ENCODE data around the gene FGF21.

FGF21 gene

DNA sequence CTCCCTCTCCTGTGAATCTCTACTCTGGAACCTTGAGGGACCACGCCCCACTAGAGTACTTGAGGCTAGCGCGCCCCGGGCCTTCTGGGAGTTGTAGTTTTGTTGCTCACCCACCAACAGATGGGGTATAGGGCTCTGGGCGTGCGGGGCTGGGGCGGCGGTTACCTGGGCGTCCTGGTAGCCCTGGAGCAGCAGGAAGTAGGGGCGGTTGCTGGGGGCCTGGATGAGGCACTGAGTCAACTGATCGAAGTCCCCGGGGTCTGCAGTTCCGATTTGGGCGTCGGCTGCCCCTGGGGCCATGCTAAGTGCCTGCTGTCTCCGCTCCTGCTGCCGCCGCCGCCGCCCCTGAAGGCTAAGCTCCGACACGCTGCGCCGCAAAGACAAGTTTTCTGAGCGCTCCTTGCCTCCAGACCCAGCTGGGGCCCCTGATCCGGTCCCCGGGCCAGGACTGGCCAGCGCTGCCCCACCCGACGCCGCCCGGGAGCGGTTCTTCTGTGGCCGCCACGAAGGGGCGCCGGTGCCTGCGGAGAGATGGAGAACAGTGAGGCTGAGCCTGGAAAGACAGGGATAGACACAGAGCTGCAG is 20.2 kb upstream of the FGF21 start:
- FAIRE-seq (no peak), DNase-seq (ENCODE audit: insufficient read length) (no peak)
- no peak for TF ChIP-seq TAF1 (IDR thresholded peaks at IDR 0.05; ENCODE audit: borderline replicate concordance, low read depth, low read length)
- no peak for TF ChIP-seq POLR2AphosphoS5 (IDR thresholded peaks at IDR 0.05; ENCODE audit: low read depth, low read length)
- TF ChIP-seq POLR2A (IDR thresholded peaks at IDR 0.05; ENCODE audit: low read depth, low read length), result no peak

DNA sequence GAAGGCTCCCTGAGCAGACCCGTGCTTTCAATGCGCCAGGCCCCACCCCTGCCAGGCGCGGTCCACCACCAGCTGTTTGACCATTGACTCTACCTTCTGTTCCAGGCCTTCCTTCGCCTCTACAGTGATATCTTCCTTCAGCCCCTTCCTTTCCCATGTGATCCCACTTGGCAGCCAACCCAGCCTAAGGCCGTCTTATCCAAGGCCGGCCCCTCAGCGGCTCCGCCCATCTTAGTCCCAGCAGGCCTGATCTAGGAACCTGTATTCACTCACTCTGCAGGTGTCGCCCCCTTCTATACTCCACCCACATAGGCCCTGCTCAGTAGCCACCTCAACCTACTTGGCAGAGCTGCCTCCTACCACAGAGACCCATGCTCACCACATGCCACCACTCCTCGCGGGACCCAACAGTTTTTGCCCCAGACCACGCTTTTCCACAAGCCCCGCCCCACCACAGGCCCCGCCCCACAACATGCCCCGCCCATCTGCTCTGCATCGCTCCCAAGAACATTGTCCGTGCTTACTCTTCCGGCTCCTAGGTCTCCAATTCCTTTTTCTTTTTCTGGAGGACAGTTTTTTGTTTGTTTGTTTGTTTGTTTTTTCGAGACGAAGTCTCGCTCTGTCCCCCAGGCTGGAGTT is 17.8 kb upstream of the FGF21 start:
- FAIRE-seq (no peak), DNase-seq (ENCODE audit: insufficient read length) (no peak)
- TF ChIP-seq POLR2A (IDR thresholded peaks at IDR 0.05; ENCODE audit: low read depth, low read length), result no peak
- no peak for TF ChIP-seq POLR2AphosphoS5 (IDR thresholded peaks at IDR 0.05; ENCODE audit: low read depth, low read length)
- TF ChIP-seq TAF1 (IDR thresholded peaks at IDR 0.05; ENCODE audit: borderline replicate concordance, low read depth, low read length), result no peak

DNA sequence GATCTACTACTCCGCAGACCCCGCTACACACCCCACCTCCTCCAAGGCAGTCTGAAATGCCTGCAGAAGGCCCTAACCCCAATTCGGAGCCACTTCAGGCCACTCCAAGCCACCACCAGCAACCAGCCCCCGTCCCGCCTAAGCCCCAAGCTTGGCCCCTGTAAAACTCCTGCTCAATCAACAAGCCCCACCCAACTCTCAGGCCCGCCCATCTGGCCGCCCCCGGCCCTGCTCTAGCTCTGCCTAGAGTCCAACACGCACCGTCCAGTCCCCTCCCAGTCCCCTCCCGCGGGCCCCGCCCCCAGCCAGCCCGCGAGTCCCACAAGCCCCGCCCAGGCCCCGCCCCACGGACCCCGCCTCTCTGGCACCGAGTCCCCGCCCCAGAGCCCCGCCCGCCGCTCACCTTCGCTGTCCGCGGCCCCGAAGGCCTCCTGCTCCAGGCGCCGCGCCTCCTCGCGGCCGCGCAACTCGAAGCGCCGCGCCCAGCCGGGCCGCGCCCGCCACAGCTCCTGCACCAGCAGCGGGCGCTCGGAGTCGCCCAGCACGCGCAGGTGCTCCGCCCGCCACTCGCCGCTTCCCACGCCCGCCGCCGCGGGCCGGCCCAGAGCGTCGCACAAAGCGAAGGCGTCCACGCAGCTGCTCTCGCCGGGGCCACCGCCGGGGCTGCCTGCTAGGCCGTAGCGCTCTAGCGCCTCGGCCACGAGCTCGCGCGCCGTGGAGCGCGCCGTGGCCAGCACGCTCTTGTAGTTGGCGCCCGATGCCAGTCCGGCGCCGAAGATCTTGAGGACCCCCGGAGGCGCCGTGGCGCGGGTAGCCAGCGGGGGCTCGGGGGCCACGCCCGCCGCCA is 16.5 kb upstream of the FGF21 start:
- TF ChIP-seq POLR2A (IDR thresholded peaks at IDR 0.05; ENCODE audit: low read depth, low read length) (no peak), TAF1 (IDR thresholded peaks at IDR 0.05; ENCODE audit: borderline replicate concordance, low read depth, low read length) (no peak), POLR2AphosphoS5 (IDR thresholded peaks at IDR 0.05; ENCODE audit: low read depth, low read length) (no peak)
- DNase-seq (ENCODE audit: insufficient read length) (peak; percentile 98), FAIRE-seq (no peak)

DNA sequence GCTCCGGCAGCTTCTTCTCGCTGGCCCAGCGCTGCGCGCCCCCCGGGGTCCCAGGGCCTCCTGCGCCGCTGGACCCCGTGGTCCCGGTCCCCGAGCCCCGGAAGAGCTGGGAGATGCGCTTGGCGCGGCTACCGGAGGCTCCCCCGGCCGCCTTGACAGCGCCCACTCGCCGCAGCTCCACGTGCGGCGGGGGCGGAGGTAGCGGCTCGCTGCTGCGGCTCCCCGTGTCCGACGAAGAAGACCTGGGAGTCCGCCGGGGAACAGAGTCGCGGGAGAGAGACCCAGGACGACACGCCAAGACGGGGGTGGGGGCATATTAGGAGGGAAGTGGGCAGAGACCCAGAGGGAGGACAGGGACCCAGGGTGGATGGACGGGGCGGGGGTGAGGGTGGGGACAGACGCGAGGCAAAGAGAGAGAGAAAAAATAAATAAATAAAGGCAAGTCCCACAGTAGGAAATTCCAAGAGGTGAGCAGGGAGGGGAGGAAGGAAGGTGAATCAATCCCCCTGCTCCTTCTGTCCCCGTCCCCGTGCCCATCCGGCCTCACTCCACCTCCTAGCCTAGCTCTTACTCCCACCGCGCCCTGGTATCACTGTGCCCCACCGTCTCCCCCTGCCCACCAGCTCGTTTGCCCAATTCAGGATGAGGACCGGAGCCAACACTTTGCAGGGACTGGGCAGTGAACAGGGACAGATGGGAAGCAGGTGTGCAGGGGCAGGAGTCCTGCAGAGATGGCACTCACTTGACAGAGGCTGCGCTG is 15.7 kb upstream of the FGF21 start:
- no peak for FAIRE-seq
- TF ChIP-seq TAF1 (IDR thresholded peaks at IDR 0.05; ENCODE audit: borderline replicate concordance, low read depth, low read length) (no peak), POLR2A (IDR thresholded peaks at IDR 0.05; ENCODE audit: low read depth, low read length) (no peak), POLR2AphosphoS5 (IDR thresholded peaks at IDR 0.05; ENCODE audit: low read depth, low read length) (no peak)
- no peak for DNase-seq (ENCODE audit: insufficient read length)

DNA sequence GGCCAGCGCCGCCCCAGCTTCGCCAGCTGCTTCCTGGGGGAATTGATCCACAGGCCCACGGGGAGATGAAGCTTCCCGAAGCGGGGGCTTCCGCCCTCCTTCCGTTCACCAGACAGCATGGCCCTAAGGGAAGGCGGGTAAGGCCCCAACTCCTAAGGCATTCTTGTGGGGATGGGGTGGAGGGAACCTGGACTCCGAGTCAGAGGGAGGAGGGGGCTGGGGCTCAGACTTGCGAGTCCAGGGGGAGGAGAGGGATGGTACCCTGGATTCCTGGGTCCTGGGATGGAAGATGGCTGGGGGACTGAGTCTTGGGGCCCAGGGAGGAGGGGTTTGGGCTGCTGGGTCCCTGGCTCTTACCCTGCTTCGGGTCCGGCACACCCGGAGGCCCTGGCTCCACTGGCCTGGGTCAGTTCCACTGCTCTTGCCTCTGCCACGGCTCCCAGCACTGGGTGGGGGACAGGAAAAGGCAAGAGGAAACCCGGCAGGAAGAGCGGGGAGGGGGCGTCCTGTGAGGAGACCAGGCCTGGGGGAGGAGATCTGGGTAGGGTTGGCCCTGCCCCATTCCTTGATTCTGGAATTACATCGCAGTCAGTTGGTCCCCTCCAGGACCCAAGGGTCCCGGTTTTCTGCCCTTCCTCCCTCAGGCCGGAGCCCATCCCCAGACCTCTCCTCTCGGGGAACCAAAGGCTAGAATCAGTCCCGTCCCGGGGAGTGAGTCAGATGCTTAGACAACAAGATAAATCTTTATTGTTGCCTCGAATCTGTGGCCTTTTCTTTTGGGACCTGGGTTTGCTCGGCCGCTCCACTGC is 15.0 kb upstream of the FGF21 start, which contains the start of gene RASIP1:
Gene RASIP1, minus strand, starts transcription at position 447 of the 809 bp plus-strand sequence. Its CDS starts 328 bp downstream, at position 119.
- DNase-seq (ENCODE audit: insufficient read length) (no peak), FAIRE-seq (no peak)
- TF ChIP-seq POLR2A (IDR thresholded peaks at IDR 0.05; ENCODE audit: low read depth, low read length) (no peak), POLR2AphosphoS5 (IDR thresholded peaks at IDR 0.05; ENCODE audit: low read depth, low read length) (no peak), TAF1 (IDR thresholded peaks at IDR 0.05; ENCODE audit: borderline replicate concordance, low read depth, low read length) (no peak)

DNA sequence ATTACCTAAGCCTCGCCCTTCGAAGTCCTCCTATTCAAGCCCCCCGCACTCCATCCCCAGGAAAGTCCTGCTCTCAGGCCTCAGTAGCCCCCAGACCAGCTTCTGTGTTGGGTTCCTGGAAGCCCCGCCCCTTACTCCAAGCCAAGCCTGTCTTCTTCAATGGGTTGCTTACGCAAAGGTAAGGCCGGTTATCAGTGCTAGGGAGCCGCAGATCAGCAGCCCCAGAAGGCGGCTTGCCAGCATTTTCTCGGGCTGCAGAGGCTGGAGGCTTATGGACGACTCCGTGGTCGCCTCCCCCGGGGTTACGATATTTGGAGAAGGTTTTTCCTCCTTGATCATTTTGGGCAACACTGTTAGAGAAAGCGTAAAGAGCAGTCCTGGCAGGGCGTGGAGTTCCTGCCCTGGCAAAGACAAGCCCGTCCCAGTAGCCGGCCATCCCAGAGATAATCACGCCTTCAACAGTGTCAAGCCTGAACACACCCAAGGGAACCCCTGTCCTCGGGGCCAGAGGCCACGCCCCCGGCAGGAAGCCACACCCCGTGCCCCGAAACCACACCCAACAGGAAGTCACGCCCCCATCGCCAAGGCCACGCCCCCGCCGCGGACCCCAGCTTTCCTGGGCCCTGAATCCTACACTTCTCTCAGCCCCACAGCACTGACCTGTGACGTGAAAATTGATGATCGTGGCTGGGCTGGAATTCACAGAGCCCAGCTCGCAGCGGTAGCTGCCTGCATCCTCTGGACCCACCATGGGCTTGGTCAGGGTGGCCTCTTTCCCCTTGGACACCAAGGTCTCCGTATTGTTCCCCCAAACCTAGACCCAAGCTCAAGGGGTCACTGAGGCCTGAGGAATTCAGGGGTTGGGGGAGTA is 14.0 kb upstream of the FGF21 start:
- TF ChIP-seq TAF1 (IDR thresholded peaks at IDR 0.05; ENCODE audit: borderline replicate concordance, low read depth, low read length), result no peak
- no peak for DNase-seq (ENCODE audit: insufficient read length)
- FAIRE-seq, result no peak

DNA sequence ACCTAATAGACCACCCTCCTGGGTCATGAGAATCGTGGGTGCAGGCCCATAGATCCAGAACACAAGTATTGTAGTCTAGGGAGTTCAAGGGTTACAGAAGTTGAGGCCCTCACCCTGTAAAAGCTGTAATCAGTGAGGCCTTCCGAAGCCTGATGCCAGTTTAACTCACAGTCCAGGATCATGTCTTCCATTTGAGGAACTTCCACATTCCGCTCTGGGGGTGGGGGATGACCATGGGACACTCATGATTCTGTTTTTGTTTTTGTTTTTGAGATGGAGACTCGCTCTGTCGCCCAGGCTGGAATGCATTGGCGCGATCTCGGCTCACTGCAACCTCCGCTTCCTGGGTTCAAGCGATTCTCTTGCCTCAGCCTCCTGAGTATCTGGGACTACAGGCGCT is 13.2 kb upstream of the FGF21 start:
- no peak for TF ChIP-seq TAF1 (IDR thresholded peaks at IDR 0.05; ENCODE audit: borderline replicate concordance, low read depth, low read length)
- TF ChIP-seq POLR2A (IDR thresholded peaks at IDR 0.05; ENCODE audit: low read depth, low read length), result no peak
- TF ChIP-seq POLR2AphosphoS5 (IDR thresholded peaks at IDR 0.05; ENCODE audit: low read depth, low read length), result no peak
- FAIRE-seq (no peak), DNase-seq (ENCODE audit: insufficient read length) (no peak)

DNA sequence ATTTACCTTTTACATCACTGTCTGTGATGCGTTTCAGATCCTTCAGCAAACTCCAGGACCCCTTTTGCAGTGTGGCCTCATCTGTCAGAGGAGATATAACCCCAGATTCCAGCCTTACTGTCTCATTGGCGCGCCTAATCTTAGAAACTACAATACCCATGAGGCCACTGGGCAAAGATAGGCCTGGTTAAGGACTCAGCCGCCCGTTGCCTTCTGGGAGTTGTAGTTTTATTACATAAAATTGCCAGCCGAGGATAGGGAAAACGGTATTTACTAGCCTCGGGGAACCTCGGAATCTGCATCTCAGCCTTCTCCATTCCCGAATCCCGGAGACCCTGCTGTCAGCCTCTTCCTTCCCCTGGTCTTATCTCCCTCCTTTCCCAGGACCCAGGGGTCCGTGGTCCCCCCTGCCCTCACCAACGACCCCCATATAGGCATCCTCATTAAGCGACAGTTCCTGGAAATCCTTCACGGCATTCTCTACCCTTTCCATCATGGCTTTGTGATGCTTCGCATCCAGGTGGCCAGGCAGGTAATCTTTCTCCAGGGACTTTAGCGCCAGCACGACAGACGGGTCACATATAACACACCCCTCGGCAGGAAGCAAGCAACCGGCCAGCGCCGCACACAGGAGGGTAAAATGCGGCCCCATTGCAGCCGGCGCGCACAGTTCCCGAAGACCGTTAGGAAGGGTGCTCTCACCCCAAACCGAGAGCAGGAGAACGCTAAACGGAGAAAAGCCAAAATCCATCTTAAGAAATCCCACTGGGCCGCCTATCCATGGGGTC is 9.9 kb upstream of the FGF21 start:
- DNase-seq (ENCODE audit: insufficient read length), result peak; percentile 65

DNA sequence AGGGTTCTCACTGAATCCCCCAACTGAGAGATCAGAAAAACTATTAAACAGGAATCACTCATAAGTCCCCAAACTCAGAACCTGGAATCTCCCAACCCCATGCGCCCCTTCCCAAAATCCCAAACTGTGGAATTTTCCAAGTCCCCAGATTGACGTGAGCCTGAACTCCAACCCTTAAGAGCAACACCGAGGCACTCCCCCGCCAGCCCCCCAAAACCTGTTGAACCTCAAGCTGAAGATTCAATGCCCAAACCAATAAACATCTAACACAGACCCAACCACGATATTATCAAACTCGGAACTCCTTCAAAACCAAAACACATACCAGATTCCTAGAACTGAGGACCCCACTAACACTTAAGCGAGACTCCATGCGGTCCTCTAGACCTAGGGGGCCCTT is 9.2 kb upstream of the FGF21 start:
- no peak for DNase-seq (ENCODE audit: insufficient read length)
- no peak for FAIRE-seq
- no peak for TF ChIP-seq POLR2AphosphoS5 (IDR thresholded peaks at IDR 0.05; ENCODE audit: low read depth, low read length)
- TF ChIP-seq TAF1 (IDR thresholded peaks at IDR 0.05; ENCODE audit: borderline replicate concordance, low read depth, low read length), result no peak
- TF ChIP-seq POLR2A (IDR thresholded peaks at IDR 0.05; ENCODE audit: low read depth, low read length), result no peak

More for the DNA sequence above, 9.9 kb upstream of the FGF21 start:
- TF ChIP-seq TAF1 (IDR thresholded peaks at IDR 0.05; ENCODE audit: borderline replicate concordance, low read depth, low read length) (no peak), POLR2A (IDR thresholded peaks at IDR 0.05; ENCODE audit: low read depth, low read length) (no peak)
- no peak for FAIRE-seq

All from GM12892 (cell line).